Activated T-cell treated with anti-CD3 and anti-CD28 coated beads, Interleukin-2, amount 50 U/mL, for 48 hours (primary cell): Measurements from ENCODE around the gene PAM.
"Not testable (repeated sequence)": the region's sequence is repeated elsewhere in the genome, so short reads cannot be mapped to it uniquely, and the experiment has no call there.

Experiments used
- DNase-seq, 2 experiments: peaks; one replicate each; pipeline ENCODE4 v3.0.0-alpha.2; 2020

PAM gene

GRCh38 chr5:102753889-102754766, 977 bp upstream of the PAM start:
- DNase-seq, result peak; percentile 44 to 45

- DNase-seq, result peak; percentile 83 to 84
Observed at GRCh38 chr5:102755686-102756371, 724 bp downstream of the PAM start.

DNA sequence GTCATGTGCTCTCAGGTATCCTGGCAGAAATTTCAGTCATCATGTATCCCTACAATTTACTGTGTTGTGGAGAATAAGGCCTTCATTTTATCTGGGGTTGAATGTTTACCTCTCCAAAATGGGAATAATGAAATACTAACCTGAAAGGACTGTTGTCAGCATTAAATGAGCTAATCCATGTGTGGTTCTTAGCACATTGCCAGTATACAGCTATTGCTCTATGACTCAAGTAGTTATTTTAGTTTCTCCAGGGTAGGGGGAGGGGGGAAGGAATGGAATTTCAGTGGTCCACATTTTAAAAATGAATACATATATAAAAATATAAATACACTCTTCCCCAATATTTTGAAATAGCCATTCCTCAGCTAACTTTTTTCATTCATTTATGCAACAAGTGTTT, 3.5 kb downstream of the PAM start:
- DNase-seq, result no peak

DNA sequence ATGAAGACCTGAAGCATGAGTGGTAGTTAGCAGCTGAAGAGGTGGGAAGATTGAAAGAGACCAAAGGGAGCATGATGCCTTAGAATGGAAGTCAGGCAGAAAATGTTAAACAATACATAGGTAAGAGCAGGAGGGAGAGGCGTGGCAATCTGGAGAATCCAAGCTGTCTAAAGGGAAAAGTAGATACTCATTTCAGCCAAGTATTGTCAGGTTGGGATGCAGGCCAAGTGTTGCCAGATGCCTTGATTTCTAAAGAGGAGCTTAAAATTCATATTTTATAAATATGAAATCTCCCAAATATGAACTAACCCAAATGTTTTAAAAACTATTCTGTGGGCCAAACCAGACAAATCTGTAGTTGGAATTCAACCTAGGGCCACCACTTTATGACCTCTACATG, 4.2 kb downstream of the PAM start:
- DNase-seq, result no peak

GRCh38 chr5:102759700-102760099, 4.6 kb downstream of the PAM start:
- no peak for DNase-seq

DNA sequence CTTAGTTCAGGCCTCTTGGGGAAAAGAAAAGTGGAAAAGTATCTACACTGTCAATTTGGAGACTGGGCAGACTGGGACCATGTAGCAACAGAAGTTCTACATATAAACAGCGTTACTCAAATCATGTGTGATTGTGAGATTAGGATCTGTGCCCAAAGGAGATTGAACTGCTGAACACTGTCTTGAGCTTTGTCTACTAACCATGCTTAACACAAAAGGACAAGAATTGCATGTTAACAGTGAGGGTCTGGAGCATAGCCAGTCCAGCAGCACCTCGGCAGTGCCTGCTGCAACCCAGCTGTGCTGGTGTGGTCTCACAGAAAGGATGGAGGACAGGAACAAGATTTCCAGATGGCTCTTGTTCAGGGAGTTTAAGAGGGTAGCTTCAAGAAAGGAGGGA, 5.7 kb downstream of the PAM start:
- DNase-seq, result no peak

GRCh38 chr5:102762095-102762534, 7.0 kb downstream of the PAM start:
- no peak for DNase-seq

- DNase-seq, result no peak
Observed at GRCh38 chr5:102762562-102763227, 7.6 kb downstream of the PAM start.

- DNase-seq, result no peak
Observed at GRCh38 chr5:102763734-102764133, 8.6 kb downstream of the PAM start.

DNA sequence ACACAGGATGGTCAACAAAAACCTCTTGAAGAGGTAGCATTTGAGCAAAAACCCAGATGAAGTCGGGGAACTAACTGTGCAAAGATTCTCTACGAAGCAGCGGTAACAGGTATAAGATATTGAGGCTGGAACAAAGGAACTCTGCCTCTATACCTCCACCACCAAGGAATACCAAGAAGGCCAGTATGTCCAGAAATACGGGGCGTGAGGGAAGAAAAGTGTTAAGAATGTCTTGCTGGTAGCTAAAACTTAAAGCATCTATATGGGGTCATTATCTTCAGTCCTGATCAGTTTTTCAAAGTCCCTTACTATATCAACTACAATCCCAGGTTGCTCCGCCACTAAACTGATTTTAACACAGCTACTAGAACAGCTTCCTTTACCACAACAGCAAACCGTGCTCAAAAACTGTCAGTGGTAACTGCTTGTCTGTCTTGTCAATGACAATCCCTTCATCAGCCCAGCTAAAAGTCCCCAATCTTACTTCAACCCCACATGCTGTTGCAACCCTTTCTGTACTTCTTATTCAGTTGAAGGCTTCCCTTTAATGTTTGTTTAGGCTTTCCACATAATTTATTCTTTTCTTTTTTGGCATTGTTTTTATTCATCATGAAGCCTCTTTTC, 9.4 kb downstream of the PAM start:
- DNase-seq, result no peak

GRCh38 chr5:102765350-102765749, 10.2 kb downstream of the PAM start:
- DNase-seq, result no peak

- DNase-seq, result no peak
Observed at GRCh38 chr5:102766295-102767090, 11.4 kb downstream of the PAM start.

- no peak for DNase-seq
Observed at GRCh38 chr5:102767862-102768261, 12.8 kb downstream of the PAM start.

- no peak for DNase-seq
Observed at GRCh38 chr5:102770803-102771202, 15.7 kb downstream of the PAM start.

DNA sequence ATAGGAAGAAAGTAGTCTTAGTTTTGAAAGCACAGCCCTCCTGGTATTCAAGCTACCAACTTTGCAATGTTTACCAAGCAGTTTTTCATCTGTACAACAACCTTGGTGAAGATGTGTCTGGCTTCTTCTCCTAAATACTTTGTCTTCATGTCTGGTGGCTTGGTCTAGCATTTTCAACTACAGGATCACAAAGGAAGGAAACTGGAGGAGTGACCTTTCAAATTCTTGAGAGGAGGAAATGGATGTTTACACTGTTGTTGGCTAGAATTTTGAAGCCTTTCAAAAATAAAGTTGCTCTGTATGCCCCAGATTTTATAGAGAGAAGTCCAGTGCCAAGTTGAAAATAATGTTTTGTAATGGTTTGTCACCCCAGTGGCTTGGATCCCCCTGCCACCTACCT, 16.3 kb downstream of the PAM start:
- no peak for DNase-seq

DNA sequence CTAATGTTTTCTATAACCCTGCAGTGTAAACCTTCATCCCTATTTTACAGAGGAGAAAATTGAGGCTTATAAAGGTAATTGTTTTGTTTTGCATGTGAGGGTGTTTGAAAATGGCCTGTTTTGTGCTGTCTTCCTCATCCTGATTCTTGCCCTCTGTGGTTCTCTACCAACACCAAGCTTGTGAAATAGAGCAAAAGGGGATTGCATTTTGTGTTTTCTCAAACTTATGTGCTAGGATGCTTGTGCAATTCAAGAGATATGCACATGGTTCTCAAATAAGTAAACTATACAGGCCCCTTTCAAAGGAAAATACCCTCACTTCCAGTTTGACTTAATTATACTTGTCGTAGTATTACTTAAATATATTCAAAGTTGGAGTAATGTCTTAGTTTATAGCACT, 17.2 kb downstream of the PAM start:
- DNase-seq, result no peak

GRCh38 chr5:102773133-102773532, 18.0 kb downstream of the PAM start:
- no peak for DNase-seq

DNA sequence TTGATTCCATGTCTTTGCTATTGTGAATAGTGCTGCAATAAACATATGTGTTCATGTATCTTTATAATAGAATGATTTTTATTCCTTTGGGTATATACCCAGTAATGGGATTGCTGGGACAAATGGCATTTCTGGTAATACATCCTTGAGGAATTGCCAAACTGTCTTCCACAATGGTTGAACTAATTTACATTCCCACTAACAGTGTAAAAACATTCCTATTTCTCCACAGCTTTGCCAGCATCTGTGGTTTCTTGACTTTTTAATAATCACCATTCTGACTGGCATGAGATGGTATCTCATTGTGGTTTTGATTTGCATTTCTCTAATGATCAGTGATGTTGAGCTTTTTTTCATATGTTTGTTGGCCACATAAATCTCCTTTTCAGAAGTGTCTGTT, 20.7 kb downstream of the PAM start:
- not testable (repeated sequence) for DNase-seq

DNA sequence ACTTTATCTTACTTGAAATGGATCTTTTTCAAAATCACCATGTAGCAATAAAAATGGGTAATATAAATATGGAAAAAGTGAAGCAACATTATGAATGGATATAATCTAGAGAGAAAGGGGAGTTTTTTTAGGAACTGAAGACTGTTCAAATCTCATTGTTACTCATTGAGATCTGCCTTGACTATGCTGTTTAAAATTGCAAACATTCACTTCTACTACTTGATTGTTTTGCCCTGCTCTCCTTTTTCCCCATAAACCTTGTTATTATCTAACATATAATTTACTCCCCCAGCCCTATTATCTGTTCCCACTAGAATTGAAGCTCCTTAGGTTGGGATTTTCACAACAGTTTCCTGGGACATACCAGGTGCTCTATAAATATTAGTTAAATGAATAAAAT, 22.0 kb downstream of the PAM start:
- DNase-seq, result no peak

- DNase-seq, result no peak
Observed at GRCh38 chr5:102778478-102778877, 23.4 kb downstream of the PAM start.

GRCh38 chr5:102781359-102781758, 26.3 kb downstream of the PAM start:
- DNase-seq, result no peak

DNA sequence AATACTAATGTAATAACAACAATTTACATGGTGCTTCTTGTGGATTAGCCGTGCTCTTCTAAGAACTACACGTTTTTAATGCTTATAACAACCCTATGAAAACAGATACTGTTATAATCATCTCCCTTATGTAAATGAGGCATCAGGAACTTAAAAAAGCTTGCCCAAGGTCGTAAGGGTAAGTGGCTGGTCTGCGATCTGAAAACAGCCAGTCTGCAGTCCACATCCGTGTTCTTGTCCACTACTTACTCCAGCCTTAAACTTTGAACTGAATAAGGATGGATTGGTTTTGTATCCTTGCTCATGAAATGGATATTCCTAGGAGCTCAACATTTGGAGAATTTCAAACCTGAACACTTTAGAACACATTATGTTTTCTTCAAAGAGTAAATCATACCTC, 26.7 kb downstream of the PAM start:
- no peak for DNase-seq
